AG20443 (cell line): ENCODE results near the gene TOP2B.

Experiments
- DNase-seq: peaks from one replicate; pipeline ENCODE4 v3.0.0; 2012; ENCODE audit warnings: low spot score, mixed read lengths

Gene TOP2B

GRCh38 chr3:25555695-25556437 is 108.8 kb downstream of the TOP2B start:
- no peak for DNase-seq

GRCh38 chr3:25554376-25554775 is 110.3 kb downstream of the TOP2B start:
- no peak for DNase-seq

DNA sequence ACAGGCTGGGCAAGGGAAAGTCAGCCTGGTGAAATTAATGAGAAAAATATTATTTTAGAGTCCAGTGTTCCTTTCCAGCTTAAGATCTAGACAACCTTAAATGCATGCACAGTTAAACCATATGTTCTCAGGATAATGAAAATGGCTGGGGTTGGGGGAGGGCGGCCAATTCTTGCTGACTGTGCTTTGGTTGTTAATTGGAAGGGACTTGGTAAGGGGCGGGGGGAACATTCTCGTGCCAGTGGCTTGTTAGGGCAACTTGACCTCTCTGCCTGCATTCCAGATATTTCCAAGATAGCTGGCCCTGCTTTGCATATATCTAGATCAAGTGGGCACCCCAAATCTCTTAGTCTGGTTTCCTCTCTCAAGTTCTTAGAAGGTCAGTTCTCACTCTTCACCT is 112.5 kb downstream of the TOP2B start:
- DNase-seq = no peak

DNA sequence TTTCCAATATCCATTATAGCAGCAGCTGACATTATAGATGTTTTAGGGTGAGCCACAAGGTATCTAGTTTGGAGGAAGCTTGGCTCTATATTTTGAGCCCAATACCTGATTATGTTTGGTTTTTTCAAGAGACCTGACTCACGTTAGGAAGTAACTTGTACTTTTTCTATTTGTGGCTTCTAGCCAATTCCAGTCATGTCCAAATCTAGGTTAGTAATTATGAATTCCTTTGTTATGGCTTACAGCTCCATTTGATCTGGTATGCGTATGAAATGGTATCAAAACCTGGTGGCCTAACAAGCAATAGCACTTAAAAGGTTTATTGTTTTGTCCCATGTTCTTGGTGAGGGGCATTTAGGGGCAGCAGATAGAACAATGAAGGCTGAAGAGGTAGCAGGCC is 115.9 kb downstream of the TOP2B start:
- no peak for DNase-seq

- peak; percentile 46 for DNase-seq
These were observed 116.6 kb downstream of the TOP2B start for GRCh38 chr3:25547943-25548674.
